NCI-H774 (cell line): ENCODE data around the gene MTA1.

Source experiments
- DNase-seq: peaks from one replicate; lab custom pipeline; 2025; lab: John Stamatoyannopoulos, UW

MTA1 gene

DNA sequence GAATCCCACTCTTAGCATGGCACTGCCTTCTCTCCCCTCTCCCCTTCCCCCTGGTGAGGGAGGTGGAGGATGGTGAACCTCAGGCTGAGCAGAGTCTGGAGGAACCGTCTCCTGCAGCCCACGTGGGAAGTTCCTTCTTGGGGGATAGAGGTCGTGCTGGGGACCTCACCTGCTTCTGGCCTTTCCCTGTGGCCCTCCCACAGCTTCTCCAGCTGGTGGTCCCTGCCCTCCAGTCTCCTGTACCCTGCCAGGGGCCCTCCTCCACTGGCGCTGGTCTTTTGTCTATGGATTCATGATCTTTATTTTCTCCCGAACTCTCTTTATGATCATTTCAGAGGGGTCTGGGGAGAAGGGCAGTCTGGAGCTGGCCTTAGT lies 9.0 kb upstream of the MTA1 start:
- DNase-seq, result no peak

DNA sequence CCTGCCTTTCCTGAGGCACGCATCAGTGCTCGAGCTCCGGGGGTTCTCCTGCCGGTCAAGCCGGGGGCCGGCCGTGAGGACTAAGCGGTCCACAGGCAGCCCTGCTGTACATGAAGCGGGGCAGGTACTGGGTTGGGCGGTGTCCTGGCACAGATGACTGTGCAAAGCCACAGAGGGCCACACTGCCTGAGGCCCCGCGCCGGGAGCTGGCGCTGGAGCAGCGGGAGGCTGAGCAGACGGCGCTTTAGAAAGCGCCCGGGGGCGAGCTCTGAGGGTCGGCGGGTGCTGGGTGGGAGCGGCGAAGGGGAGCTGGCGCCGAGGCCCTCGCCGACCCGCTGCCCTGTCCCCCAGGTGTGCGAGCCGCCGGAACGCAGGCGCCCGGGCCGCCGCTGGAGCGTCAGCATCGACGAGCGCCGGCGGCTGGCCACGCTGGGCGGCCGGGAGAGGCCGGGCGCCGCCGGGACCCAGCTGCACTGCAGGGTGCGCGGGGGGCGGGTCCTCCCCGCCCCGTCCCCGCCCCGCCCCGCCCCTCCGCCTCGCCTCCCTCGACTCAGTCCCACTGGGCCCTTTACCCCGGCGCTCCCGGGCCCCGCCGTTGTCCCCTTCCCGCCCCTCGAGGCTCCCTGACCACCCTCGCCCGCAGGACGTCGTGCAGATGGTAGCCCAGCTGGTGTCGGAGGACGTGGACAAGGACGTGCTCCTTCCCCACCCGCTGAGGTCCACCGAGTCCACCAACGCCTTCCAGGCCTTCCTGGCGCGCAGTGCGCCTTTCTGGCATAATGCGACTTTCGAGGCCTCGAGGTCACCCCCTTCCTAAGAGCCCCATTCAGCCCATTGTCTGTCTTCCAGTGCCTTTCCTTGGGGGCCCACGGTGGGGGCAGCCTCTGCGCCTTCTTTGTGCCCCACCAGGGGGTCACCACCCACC lies 8.3 kb upstream of the MTA1 start:
- peak; percentile 40 for DNase-seq

DNA sequence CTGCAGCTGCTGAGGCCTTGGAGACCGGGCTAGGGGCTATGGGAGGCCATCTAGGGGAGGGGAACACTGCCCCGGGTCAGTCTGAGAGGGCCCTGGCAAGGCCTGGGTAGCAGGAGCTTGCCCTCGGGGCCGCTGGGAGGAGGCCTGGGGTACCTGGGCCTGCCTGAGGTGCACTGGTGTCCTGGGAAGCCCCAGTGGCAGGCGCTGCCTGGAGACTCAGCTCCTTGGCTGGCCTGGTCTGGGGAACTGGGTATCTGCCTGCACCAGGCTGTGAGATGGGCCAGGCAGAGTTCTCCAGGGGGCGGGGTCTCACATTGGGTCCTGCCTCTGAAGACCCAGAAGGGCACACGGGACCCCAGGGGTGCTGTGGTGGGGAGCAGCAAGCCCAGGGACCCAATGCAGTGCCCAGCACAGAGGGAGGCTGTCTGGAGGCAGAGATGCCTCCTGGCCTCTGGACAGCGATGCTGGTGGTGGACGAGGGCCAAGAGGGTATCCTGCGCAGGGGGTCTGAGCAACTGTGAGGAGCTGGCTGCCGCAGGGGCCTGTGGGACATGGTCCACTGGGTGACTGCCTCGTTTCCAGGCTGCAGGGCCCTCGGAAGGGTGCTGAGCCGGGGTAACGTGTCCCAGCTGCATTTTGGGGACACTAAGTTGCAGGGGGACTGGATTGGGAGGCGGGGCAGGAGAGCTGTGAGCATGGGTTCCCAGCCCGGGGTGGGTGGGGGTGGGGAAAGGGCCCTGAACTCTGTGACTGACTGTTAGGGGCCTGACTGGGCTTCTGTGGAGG lies 7.4 kb upstream of the MTA1 start:
- no peak for DNase-seq

DNA sequence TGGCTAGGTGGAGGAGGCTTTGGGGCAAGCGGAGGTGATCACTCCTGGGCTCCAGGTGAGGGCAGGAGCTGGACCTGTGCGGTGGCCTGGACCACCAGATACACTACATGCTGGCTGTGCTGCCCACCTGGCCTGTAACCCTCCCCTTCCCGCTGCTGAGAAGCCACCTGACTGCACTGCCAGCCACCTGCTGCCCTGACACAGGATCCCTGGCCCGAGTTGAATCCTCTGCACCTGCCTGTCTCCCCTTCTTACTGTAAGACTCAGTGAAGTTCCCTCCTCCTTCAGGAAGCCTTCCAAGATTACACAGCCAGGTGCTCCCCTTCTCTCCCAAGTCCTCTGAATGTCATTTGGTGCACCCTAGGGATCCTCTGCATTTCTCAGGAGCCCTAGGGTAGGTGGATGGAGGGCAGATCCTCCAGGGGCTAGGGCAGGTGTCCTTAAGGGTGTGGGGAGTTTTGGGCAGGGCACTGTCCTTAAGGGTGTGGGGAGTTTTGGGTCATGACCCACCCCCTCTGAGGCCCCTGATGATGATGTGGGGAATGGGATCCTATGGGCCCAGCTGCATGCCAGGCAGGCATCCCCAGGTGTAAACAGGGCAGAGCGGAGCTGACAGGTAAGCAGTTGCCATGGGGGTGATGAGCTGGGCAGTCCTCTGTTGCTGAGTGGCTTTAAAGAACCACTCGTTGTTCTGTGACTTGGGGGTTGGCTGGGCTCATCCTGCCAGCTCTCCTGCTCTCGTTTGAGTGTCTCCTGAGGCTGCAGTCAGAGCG lies 6.7 kb upstream of the MTA1 start:
- DNase-seq, result peak; percentile 5

DNA sequence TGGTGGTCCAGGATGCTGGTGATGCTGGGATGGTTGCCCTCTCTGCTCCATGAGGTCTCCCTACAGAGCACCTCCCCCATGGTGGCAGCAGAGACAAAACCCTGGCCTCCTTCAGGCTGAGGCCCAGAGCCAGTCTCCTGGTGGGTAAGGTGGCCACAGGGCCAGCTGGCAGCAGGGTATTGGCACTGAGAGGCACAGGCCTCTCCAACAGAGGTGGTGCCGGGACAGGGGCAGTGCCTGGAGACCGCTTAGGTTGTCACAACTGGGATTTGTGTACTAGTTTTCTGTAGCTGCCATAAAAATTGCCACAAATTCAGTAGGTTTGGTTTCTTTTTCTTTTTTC lies 6.1 kb upstream of the MTA1 start:
- no peak for DNase-seq

DNA sequence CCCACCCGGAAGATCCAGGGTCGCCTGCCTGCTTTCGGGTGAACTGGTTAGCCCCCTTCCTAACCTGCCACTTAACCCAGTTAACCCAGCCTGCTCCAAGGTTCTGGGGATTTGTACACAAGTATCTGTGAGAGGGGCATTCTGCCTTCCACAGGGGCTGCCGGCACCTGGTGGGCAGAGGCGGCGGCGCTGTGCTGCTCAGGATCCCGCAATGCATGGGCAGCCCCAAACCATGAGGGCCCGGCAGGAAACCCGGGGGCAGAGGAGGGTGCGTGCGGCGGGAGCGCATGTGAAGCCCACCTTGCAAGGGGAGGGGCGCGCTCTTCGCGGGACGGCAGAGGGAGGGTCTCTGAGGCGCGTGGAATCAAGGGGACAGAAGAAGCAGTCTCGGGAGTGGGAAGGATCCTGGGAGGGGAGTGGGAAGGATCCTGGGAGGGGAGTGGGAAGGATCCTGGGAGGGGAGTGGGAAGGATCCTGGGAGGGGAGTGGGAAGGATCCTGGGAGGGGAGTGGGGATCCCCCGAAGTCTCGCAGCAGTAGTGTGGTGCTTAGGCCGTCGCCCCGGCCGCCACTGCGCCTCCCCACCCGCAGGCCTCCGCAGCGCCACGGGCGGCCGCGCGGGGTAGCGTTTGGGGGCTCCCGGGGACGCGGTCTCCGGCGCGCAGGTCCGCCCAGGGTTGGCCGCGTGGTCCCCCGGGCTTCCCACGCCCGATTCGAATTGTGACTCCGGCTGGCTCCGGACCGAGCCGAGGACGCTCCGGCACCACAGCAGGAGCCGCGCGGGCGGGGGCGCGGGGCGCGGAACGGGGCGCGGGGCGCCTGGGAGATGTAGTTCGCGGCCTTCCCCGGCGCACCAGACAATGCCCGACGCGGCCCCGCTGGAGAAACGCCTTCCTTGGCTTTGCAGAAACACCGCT lies 4.9 kb upstream of the MTA1 start:
- peak; percentile 47 for DNase-seq

DNA sequence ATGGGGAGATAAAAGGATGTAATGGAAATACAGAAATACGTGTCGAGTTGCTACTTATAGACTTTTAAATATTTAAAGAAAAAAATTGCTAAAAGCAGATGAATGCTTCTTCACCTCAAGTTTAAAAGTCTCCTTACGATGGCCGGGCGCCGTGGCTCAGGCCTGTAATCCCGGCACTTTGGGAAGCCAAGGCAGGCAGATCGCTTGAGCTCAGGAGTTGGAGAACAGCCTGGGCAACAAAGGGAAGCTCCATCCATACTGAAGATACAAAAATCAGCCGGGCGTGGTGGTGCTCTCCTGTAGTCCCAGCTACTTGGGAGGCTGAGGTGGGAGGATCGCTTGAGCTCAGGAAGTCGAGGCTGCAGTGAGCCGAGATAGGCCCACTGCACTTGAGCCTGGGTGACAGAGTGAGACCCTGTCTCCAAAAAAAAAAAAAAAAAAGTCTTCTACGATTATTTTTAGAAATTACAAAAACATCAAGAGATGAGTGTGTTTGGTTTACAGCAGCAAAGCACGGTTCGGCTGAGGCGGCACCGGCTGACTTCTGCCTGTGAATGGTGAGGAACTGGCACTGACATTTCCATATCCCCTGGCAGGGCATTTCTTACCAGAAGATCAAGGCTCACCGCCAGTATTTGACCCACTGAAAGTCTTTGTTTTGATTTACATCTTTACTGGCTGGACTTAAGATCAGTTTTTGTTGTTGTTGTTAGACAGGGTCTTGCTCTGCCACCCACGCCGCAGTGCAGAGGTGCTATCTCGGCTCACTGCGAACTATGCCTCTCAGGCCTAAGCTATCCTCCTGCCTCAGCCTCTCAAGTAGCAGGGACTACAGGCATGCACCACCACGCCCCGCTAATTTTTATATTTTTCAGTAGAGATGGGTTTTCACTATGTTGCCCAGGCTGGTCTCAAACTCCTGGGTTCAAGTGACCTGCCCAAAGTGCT lies 3.9 kb upstream of the MTA1 start:
- no peak for DNase-seq

DNA sequence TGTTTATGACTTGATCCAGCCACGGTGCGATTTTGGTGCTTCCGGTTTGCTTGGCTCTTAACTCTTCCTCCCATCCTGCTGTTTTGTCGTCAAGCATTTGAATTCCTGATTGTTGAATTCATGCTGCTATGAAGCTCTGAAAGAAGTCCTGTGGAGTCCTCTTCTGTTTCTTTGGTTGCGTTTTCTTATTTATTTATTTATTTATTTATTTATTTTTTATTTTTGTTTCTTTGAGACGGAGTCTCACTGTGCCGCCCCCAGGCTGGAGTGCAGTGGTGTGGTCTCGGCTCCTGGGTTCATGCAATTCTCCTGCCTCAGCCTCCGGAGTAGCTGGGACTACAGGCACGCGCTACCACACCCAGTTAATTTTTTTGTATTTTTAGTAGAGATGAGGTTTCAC lies 3.0 kb upstream of the MTA1 start:
- no peak for DNase-seq

DNA sequence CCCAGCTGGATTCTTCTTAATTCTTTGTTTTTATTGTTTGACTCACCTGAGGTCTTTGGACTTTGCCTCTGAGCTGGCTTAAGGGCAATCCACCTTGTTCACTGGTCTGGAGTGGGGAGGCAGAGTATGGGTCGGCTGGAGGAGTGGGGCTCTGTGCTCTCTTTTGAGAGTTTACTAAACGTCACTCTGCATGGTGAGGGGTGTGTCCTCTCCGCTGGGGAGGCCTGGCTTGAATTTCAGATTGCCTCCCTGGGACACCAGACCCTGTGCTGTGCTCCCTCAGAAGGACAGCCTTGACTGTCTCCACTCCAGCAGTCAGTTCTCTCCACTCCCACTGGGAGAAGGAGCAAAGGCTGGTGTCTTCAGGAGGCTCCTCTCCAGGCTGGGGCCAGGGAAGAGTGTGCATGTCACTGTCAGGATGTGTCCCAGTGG lies 1.9 kb upstream of the MTA1 start:
- DNase-seq, result no peak

DNA sequence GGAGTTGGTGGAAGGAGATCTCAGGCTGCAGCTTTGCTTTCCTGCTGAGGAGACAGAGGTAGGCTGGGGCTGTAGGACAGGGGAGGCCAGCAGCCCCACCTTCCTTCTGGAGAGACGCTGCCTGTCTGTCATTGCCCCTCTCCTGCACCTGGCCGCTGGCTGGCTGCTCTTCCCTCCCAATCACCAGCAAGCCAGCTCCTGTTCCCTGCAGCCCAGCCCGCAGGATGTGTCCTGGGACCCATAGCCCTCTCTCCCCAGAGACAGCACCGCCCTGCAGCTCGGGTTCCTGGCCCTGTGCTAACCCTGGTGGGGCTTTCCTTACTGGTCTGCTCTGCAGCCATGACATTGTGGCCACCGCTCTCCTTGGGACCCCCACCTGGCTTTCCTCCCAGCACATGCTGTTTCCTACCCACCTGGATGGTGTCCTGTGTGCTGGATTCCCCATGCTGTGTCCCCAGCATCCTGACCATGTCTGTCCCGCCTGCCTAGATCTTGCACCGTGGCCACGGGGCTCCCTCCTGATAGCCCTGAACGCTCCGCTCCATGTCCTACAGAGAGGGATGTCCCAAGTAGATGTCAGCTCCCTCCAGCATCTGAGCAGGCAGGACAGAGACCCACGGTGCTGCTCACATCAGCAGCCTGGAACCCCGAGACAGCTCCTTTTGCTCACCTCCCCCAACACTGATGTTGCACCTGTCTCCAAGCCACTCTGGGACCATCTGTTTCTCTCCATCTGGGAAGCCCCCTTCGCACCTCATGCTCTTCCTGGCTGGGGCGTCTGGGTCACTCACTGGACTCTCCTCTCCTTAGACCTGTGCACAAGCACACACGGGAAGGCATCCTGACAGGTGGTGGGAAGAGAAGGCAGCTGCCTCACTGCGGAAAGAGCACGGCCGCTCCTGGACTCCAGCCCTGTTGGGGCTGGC lies 1.1 kb upstream of the MTA1 start:
- no peak for DNase-seq

DNA sequence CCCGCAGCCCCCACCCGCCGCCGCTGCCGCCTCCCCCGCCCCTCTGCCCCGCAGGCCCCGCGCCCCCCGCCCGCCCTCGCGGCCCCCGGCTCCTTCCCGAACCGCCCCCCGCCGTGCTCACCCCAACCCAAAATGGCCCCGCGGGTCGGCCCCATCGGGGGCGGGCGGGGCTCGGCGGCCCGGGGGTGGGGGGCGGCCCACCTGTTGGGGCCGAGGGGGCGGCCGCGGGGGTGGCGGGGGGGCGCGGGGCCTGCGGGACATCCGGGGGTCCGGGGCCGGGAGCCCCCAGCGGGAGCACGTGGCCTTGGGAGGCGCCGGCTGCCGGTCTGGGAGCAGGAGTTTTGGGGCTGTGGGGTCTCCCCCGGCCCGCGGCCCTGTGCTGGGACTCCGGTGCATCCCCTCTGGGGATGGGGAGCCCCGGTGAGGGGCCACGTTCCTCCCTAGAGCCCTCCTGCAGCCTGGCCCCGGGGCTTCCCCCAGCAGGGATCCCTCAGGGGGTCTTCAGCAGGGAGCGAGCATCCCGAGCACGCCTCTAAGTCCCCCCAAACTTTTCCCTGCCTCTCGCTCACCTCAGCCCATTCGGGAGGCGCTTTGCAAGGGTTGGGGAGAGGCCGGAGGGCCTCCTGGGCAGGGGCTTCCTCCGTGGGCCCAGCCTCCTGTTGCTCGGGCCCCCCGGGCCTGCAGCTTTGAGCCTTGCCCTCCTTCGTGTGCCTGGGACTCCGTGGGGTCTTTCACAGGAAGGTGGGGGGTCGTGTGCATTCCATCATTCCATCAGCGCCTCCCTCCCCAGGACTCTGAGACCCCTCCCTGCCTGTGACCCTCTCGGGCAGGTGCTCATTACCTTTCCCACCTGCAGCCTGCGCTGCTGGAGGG lies 710 bp downstream of the MTA1 start:
- no peak for DNase-seq

DNA sequence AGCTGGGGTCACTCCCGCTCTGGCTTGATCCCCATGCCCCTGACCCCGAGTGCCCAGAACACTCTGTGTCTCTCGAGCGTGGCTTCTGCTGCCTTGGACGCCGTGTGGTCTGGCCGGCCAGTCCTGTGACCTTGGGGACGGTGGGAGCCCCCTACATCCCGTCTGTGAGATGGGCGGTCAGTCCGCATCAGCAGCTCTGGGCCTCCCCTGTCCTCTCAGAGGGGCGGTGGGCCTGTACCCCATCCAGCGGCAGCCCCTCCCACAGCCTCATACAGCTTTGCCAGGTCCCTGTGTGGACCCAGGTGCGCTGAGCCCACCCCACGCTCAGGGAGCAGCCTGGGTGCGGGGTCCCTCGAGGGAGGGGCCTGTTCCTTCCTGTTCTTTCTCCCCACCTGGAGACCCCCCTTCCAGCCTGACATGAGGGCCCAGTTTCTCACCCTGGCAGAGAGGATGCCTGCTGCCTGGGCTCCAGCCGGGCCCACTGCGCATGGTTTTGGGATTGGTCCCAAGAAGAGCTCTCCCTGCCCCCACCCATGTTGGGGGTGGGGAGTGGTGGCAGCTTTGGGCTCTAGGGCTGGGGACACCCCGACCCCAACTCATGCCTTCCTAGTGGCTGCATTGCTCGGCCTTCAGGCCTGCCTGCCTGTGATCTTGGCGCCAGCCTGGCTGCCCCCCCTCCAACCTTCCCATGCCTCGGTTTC lies 1.5 kb downstream of the MTA1 start:
- DNase-seq, result no peak

DNA sequence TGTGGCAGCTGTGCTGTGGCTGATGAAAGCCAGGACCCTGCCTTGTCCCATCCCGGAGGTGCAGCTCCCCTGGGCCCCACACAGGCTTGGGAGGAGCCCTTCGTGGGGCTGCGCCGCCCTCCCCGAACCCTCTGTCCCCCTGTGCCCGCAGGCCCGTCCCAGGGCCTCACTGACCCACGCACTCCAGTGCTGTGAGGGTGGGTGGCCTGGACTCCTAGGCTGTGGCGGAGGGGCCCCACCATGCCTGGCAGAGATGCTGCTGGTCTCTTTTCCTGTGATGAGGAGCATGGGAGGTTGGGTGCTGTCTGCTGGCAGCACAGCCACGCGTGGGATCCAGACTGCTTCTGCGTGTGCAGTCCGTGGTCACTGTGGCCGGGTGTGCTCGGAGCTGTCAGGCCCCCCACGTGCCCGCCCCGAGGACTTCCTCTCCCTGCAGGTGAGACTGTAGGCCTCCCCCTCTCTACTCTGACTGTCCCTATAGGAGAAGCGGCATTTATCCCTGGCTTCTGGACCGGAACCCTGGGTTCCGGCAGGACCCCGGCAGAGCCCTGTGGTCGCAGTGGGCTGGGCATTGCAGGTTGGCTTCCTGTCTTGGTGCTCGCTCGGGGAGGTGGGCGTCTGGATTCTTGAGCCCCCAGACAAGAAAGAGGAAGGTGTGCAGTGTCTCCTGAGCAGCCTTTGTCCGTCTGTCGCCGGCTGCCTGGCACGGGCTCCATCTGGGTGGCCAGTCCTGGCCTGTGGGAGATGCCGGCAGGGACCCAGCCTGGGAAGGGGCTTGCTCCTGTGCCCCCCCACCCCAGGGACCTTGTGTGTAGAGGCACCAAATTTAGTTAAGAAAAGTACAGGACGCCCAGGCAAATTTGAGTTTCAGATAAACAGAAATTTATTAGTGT lies 2.3 kb downstream of the MTA1 start:
- DNase-seq, result no peak

DNA sequence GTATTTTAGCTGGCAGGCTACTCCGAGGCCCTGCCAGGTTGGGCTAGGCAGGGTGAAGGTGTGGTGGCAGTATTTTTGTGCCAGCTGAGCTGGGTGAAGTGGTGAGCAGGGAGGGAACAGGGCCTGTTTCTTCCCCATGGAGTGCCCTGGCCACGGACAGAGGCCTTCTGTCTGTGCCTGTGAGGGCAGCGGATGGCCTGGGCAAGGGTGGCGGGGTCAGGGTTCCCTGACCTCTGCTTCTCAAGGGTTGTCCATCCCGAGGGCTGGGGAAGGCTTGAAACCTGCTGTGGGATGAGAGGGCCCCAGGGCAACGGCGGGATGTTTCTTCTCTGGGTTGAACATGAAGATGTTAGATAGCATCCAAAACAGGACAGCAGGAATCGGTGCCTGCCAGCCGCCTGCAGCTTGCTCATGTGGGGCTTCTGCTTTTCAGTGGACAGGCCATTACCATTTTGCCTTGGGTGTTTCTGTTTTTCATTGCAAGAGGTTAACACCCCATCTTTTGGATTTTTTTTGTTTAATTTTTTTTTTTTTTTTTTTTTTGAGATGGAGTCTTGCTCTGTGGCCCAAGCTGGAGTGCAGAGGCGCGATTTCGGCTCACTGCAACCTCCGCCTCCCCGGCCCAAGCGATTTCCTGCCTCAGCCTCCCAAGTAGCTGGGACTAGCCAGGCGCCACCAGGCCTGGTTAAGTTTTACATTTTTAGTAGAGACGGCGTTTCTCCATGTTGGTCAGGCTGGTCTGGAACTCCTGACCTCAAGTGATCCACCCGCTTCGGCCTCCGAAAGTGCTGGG lies 3.3 kb downstream of the MTA1 start:
- DNase-seq, result no peak

DNA sequence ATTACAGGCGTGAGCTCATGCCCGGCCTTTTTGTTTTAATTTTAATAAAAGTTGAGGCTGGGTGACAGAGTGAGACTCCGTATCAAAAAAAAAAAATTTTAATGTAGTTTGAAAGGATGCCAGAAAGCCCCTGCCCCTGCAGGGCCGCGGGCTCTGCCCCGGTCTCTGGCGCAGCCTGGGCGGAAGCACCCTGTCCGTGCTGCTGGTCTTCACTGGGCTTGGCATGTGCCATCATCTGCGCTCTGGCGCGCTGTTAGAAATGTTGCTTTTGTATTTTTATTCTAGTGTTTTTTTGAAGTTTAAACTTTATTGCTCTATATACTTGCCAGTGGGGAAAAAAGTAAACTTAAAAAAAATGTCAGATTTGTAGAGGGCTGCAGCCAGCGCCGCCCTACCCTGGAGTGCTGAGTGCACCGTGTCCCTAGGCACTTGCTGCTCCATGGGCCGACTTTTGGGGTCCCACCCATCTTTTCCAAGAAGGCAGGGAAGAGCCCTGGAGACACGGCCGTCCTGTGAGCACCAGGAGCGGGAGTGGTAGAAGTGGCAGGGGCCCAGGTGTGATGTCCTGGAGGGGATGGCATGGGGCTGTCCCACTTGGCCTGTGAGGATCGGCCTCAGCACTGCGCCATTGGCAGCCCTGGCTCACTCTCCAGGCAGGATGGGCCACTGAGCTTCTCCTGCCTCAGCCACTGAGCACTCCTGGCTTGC lies 4.0 kb downstream of the MTA1 start:
- no peak for DNase-seq
